Measurements from ENCODE around the gene ABHD16B. TPM values are rescaled to one million over a fixed set of nuclear protein-coding genes. Genes with fewer than 3 reads are reported as not detected.

Gene ABHD16B
- total RNA-seq, result not detected in 2 replicates

DNA sequence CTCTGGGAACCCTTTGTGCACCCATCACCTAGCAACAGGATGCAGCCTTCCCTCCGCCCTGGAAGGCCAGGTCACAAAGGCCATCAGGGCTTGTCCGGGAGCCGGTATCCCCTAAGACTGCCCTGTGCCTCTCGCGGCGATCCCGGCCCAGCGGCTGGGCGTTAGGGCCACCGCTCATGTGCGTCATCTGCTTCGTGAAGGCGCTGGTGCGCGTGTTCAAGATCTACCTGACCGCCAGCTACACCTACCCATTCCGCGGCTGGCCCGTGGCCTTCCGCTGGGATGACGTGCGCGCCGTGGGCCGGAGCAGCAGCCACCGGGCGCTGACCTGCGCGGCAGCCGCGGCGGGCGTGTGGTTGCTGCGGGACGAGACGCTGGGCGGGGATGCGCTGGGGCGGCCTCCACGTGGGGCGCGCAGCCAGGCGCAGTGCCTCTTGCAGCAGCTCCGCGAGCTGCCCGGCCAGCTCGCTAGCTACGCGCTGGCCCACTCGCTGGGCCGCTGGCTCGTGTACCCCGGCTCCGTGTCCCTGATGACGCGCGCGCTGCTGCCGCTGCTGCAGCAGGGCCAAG lies at the start of gene ABHD16B:
Gene ABHD16B (plus strand): TSS at position 134 of the 570 bp plus-strand sequence. CDS start 43 bp downstream, at position 177.
- no peak for DNase-seq

DNA sequence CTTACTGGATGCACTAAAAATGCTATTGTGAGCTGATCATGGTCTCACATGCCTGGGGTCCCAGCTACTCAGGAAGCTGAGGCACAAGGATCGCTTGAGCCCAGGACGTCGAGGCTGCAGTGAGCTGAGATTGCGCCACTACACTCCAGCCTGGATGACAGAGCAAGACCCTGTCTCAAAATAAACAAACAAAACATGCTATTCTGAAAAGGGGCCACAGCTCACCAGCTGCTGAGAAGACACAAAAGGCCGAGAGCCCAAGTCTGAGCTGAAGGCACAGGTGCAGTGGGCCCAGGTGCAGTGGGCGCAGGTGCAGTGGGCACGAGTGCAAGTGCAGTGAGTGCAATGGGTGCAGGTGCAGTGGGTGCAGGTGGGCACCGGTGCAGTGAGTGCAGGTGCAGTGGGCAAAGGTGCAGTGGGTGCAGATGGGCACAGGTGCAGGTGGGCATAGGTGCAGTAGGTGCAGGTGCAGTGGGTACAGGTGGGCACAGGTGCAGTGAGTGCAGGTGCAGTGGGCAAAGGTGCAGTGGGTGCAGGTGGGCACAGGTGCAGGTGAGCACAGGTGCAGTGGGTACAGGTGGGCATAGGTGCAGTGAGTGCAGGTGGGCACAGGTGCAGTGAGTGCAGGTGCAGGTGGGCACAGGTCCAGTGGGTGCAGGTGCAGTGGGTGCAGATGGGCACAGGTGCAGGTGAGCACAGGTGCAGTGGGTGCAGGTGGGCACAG lies 46.2 kb upstream of the ABHD16B start:
- DNase-seq, result no peak

DNA sequence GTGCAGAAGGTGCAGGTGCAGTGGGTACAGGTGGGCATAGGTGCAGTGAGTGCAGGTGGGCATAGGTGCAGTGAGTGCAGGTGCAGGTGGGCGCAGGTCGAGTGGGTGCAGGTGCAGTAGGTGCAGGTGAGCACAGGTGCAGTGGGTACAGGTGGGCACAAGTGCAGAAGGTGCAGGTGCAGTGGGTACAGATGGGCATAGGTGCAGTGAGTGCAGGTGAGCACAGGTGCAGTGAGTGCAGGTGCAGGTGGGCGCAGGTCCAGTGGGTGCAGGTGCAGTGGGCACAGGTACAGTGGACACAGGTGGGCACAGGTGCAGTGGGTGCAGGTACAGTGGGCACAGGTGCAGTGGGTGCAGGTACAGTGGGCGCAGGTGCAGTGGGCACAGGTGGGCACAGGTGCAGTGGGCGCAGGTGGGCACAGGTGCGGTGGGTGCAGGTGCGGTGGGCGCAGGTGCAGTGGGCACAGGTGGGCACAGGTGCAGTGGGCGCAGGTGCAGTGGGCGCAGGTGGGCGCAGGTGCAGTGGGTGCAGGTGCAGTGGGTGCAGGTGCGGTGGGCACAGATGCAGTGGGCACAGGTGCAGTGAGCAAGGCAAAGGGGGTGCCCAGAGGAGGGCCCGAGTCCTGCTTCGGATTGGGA lies 45.6 kb upstream of the ABHD16B start:
- DNase-seq, result no peak

DNA sequence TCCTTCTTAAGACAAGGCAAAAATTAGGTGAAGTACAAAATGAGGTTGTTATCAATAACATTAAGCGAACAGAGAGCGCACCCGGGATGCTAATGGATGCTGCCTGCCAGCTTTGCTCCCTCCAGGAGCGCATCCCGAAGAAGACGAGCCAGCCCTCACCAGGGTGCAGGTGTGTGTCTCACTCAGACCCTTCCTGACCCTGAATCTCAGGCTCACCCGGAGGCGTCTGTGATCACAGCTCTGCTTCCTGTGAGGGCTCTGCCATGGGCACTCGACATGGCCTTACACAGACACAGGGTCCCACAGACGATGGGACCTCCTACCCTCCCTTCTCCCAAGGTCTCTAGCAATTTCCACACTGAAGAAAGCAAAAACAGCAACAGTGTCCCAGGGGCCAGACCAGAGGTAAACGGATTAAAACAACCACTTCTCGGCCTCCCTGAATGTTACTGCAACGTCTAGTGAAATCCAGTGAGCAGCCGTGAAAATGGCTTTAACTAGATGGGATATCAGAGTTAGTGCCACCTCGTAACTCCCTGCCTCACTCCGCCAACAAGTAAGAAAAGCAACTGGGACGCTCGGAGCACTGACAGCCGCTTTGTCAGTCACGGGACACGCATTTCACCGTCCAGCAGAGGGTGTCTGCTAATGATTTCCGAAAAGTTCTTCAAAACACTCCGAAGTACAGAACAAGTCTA lies 41.9 kb upstream of the ABHD16B start:
- peak; percentile 72 for DNase-seq

DNA sequence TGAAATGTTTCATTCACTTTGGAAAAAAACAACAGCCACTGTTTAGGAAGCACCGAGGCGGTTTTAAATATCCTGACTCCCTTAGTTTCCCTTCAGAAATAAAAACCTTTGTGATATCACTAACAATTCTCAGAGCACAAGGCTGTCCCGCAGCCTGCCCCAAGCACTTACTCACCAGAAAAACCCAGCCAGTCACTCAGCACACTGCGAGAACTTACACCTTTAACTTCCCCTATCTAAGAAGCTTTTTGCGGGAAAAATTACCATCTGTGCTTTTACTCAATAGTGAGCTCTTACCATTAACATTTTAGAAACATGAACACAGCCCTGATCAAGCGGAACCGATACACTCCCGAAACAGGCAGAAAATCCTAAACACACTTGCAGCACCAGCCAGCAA lies 39.5 kb upstream of the ABHD16B start:
- DNase-seq, result no peak

DNA sequence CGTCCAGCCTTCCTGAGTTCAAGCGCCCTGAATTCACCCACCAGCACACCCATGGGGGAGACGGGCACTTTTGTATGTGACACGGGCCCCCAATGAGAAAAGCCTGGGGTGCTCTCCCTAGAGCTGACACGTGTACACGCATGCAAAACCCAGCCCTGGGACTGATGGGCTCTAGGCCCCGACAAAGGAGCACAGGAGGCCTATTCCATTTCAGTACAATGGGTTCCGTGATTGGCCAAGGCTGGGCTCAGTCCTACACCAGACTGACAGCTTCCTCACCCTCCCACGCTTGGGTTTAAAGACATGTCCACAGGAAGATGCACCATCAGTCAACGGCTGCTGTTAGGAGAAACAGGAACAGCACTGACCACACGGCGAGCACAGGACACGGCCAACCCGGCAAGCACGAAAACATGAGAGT lies 39.0 kb upstream of the ABHD16B start:
- no peak for DNase-seq

DNA sequence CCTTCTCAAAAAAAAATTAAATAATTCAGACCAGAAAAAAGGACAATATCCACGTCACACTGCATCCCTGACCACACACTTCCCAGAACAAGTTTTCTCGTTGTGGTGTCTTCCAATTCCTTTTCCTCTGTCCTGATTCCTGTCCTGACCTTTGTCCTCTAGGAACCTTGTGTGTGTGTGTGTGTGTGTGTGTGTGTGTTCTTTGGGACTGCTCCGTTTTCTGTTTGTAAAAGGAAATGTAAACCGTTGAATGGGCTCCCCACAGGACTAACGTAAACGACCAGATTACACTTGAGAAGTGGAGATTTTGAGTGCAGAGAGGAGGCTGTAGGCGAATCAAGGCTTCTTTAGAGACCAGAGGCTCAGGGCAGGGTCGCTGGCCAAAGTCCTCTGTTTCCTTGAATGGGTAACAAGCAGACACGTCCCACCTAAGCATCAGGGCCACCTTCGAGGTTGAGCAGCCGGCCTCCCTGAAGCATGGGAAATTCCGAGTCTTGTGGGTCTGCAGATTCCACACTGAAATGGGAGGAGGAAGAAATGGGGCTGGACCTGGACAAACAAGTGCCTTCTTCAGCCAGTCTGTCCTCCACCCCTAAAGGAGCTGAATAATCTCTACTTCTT lies 37.5 kb upstream of the ABHD16B start:
- DNase-seq, result no peak

DNA sequence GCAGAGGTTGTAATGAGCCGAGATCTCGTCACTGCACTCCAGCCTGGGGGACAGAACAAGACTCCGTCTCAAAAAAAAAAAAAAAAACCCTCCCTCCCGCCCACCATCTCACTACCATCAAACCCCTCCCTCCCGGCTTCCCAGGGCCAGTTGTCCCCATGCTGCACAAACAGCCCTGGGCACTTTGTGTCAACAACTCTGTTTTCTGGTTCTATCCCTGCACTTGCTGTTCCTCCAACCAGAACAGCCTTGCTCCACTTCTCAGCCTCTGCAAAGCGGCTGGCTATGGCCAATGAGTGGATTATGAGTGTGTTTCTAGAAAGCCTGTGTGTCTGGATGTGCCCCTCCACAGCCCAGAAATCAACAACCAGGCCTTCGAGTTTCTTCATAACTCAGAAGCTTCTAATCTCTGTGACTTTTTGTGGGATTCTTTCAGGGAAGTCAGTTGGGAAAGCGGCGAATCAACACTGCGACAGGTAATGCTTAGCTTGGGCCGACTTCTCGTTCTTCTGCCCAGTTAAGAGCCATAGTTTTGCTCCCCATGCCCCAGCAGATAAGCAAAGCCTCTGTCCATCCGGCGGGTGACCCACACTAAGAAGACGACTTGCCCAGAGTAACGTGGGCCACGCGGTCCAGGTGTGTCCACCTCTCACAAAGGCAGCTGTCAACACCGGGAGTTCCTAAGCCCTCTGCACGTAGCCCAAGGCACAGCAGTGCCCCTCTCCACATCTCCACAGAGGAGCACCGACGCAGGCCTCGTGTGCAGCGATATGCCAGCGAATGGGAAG lies 35.8 kb upstream of the ABHD16B start:
- DNase-seq, result no peak

DNA sequence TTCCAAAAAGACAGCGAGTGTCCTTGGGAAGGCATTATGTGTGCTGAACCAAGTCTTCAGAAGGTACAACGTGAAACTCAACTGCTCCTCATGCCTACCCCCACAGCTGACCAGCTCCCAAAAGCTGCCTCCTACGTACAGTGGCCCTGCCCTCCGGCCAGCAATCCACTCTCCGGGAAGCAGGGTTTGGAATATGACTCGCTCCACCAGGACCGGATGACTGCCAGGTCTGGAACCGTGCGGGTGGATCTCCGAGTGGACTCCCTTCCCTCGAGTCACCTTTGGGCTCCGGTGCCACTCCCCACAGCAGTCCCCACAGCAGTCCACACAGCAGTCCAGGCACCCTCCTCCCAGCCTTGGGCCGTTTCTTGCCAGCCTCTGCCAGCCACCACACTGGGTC lies 34.5 kb upstream of the ABHD16B start:
- DNase-seq, result no peak

DNA sequence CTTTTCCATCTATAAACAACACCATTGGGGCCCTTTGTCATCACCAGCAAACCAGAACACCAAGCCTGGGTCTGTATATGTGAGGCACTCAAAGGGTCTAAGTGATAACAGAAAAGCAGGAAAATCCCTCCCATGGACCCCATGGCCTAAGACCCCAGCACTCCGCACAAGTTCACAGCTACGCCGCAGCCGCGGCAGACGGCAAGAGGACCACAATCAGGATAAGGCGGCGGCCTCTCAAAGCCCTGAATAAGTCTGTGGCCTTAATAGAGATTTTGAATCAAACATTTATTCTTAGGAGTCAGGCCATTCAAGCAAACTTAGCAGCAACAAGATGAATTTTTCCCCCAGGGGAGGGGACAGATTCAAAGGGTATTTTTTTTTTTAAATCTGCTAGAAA lies 33.2 kb upstream of the ABHD16B start:
- no peak for DNase-seq

DNA sequence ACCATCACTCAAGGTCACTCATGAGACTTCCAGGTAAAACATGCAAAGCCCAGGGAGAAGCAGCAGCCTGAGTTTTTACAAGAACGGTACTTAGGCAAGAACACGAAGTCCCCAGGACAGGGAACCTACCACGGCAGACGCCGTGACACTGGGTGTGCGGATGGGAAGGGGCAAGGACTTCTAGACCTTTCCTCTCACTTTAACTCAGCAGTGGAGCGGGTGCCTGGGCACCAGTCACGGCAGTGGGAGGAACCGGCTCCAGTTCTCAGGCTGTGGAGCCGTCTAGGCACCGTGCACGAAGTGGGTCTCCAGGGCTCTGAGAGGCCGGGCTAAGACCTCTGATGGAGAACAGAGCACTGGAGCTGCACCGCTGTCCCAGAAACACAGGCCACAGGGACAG lies 32.8 kb upstream of the ABHD16B start:
- DNase-seq, result no peak

DNA sequence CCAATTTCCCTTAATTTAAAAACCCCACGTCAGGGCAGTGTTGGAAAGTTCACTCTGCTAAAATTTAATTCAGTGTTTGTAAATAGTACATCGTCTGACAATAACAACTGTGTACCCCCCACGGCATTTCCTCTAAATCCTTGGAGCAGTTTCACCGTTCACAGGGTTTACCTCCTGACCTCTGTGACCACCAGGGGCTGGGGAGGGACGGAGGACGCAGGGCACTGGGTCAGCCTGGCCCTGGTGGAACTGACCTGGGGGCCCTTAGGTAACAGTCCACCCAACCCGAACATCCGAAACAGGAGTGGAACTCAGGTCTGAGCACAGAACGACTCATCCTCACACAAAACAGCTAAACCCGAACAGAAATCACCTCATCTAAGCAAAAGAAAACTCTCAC lies 32.3 kb upstream of the ABHD16B start:
- DNase-seq, result no peak

DNA sequence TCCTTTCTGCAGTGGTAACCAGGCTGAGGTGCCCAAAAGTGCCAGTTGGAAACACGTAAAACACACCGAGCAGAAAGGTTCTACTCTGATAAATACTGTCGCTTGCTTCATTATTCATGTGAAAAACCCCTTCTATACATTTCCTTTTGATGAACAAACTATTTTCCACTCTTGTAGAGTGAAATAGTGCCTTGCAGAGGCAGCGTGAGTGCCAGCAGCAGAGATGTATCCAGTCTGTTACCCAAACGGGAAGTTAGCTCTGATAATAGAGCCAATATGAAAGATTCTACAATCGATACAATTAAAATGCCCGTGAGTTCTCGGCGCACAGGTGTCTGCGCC lies 31.7 kb upstream of the ABHD16B start:
- DNase-seq, result no peak

DNA sequence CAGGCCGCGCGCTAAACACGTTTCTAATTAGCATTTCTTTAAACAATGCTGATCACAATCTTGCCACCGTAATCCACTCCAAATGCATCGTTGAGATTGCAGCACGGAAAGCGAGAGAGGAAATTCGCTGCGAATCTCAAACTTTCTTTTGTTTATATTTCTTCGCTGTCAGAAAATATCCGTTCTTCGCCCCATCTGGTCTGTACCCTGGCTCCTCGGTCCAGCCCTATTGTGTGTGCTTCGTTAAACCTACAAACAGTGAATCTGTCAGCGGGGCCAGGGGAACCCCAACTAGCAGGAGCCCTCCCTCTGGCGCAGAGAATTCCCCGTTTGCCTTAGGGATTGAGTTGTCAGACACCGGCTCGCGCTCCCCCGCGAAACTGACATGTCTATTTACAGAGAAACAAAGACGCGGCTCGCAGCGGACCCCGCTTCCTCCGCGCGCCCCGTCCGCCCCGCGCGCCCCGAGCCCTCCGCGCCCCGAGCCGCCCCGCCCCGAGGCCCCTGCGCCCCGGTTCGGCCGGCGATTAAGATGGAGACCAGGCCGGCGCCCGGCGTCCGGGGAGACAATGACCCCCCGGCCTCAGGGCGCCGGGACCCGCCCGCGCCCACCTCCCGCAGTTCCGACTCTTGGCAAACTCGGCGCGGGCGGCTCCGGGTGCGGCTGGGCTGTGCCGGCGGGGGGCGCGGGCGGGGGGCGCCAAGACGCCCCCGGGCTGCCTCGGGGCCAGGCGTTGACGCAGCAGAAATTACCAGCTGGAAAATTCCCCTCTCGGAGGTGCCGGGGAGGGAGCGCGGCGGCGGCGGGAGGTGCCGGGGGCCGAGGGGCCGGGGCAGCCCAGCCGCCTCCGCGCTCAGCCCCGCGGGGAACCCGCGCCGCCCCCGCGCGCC lies 31.1 kb upstream of the ABHD16B start:
- DNase-seq, result peak; percentile 42

DNA sequence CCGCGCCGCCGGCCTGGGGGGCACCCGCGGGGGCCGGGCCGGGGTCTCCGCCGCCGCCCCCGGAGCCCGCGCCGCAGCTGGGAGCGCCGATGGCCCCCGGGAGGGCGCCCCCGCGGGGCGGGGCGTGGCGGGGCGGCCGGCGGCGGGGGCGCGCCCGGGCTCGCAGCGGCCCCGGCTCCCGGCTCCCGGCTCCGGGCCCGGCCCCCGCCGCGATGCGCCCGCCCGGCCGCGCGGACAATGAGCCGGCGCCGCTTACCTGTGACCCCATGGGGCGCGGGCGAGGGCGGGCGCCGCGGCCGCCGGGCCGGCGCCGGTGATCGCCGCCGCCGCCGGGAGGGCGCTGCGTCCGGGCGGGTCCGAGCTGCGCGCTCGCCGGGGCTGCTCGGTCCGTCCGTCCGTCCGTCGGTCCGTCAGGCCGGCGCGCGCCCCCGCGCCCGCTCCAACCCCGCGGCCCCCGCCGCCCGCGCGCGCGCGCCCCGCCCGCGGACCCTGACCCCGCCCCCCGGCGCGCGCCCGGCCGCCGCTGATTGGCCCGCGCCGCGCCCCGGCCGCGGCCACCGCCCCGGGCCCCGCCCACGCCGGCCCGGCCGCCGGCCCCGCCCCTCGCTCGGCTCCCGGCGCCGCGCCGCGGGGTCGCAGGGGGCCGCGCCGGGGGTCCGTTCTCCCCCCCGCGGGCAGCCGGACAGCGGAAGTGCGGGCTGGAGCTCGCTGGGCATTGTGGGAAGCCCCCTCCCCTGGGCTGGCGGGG lies 30.3 kb upstream of the ABHD16B start, which contains the start of gene ZBTB46:
Gene ZBTB46 (minus strand): TSS at position 424 of the 748 bp plus-strand sequence. CDS start 40,507 bp downstream, outside the sequence.
- DNase-seq, result peak; percentile 66

DNA sequence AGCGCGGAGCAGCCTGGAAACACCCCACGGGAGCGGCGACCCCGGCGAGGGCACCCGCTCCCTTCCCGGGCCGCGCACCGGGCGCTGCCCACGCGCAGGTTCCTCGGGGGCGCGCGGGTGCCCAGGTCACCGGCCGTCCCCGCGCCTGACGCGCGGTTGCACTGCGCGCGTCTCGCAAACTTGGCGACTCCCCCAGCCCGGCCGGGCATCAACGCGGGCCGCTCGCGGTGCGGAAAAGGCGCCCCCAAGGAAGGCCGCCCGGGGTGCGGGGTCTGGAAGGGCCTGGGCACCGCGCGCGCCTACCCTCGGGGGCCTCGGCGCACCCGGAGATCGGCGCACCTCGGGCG lies 29.7 kb upstream of the ABHD16B start:
- DNase-seq, result no peak

DNA sequence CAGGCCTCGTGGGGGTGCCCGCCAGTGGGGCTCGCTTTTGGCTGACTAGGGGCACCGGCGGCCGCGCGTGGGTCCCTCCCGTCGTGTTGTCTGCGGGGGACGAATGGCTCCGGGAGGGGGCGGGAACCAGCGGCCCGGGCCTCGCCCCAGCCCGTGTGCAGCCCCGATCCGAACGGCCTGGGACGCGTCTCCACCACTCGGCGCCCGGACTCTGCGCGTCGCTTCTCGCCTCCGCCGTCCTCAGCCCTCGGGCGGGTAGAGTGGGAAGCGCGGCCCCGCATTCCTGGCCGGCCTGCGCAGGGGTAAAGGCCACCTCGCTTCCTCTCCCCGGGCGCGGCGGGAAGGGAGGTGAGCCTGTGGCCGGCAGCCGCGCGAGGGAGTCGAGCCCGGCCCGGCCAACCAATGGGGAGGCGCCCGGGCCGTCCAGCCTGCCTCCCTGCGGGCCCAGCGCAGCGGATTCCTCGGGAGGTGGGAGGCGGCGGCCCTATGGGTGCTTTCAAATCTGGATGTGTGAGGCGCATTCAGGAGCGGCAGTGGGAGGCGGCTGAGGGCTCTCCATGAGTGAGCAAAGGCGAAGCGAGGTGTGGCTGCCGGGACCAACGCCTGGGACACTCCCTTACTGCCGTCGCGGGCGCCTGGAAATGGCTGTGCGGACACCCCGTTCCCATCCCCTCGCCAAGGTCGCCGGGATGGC lies 29.2 kb upstream of the ABHD16B start:
- DNase-seq, result peak; percentile 50

DNA sequence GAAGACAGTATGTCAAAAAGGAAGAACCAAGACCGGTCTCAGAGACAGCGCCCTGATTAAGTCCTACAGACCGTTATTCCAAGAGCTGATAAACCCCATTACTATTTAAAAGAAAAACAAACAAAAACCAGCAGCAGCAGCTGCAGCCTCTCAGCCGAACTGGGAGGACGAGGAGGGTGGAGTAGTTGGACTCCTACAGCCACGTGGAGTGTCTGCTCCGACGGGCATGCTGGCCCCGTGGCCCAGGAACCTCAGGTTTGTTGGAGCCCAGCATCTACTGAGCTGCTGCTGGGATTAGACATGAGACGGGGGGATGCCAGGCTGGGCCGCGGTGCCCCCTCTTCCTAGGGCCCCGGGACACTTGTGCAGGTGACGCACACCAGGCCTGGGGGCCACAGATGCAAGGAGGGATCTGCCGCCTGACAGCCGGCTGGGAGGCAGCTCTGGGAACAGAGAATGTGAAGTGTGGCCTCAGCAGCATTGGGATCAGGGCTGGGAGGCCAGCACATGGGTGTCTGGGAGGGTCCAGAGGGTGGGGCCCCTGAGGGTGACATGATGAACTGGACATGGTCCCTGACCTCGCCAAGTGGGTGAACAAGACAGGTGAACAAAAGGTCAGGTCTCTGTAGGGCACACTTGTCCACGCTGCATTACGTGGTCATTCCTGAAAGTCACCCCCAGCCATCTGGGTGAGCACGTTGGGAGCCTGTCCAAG lies 27.4 kb upstream of the ABHD16B start:
- DNase-seq, result no peak

DNA sequence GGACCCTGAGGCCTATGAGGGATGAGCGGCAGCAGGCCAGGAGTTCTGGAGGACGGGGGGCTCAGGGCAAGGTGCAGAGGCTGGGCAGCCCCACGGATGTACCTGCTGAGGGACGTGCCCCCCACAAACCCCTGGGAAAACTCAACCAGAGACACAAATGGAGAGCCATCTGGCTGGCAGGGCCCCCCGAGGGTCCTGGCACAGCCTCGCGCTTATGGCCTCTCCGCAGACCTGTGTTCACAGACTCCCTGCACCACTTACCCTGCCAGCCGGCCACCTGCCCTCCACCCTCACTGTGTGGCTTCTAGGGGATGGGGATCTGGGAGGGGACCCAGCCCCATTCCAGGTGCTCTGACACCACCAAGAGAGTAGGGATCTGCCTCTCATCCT lies 26.8 kb upstream of the ABHD16B start:
- DNase-seq, result no peak
